ENCODE results near the gene HNRNPC.

Gene HNRNPC

GRCh38 chr14:21192875-21193535, 76.2 kb downstream of the HNRNPC start:
- Histone ChIP-seq H2AFZ (ENCODE audit: low read length) (peak overlapping the region; percentile 65; the same call in 1 of the 2 replicates), H3K36me3 (ENCODE audit: insufficient read depth, low read length) (no peaks in the 10 kb centered on the region)

GRCh38 chr14:21192447-21192822, 76.8 kb downstream of the HNRNPC start:
- H3K27me3 ChIP-seq (ENCODE audit: insufficient read depth, low read length, poor library complexity, severe bottlenecking): no peaks in the 10 kb centered on the region
- TF ChIP-seq EZH2phosphoT487 (IDR thresholded peaks at IDR 0.05; ENCODE audit: borderline replicate concordance): no peak
- no peak for TF ChIP-seq CTCF (conservative IDR thresholded peaks at IDR 0.05; ENCODE audit: low read length)
- H3K4me3 ChIP-seq (ENCODE audit: low read length, poor library complexity, severe bottlenecking): no peak overlapping the region
- no peaks in the 10 kb centered on the region for H3K79me2 ChIP-seq (ENCODE audit: insufficient read depth, low read length)
- peaks cover 3% of the 10 kb centered on the region for H3K4me1 ChIP-seq (ENCODE audit: insufficient read depth, low read length, poor library complexity, severe bottlenecking)
- no peaks in the 10 kb centered on the region for H3K9me3 ChIP-seq (ENCODE audit: insufficient read depth, low read depth, low read length)
- no peaks in the 10 kb centered on the region for H3K36me3 ChIP-seq (ENCODE audit: insufficient read depth, low read length)
- H3K9me2 ChIP-seq (replicated peaks; ENCODE audit: low read depth, low read length): no peaks in the 10 kb centered on the region
- H4K20me1 ChIP-seq (ENCODE audit: insufficient read depth, low read length, poor library complexity, severe bottlenecking): no peaks in the 10 kb centered on the region
- H3F3A ChIP-seq (ENCODE audit: low read depth): no peaks in the 10 kb centered on the region
- H3K4me2 ChIP-seq (ENCODE audit: low read depth, low read length, poor library complexity, severe bottlenecking): peak overlapping the region; percentile 47
- no peak overlapping the region for H3K9ac ChIP-seq (ENCODE audit: low read depth, low read length, poor library complexity, severe bottlenecking)
- H2AFZ ChIP-seq (ENCODE audit: low read length): peak overlapping the region; percentile 65

More at GRCh38 chr14:21192875-21193535, 76.2 kb downstream of the HNRNPC start:
- Histone ChIP-seq H4K20me1 (ENCODE audit: insufficient read depth, low read length, poor library complexity, severe bottlenecking) (no peaks in the 10 kb centered on the region), H3K4me3 (ENCODE audit: low read length, poor library complexity, severe bottlenecking) (no peak overlapping the region), H3K4me2 (ENCODE audit: low read depth, low read length, poor library complexity, severe bottlenecking) (no peak overlapping the region), H3K9ac (ENCODE audit: low read depth, low read length, poor library complexity, severe bottlenecking) (no peak overlapping the region), H3K9me3 (ENCODE audit: insufficient read depth, low read depth, low read length) (no peaks in the 10 kb centered on the region), H3K27me3 (ENCODE audit: insufficient read depth, low read length, poor library complexity, severe bottlenecking) (no peaks in the 10 kb centered on the region), H3K4me1 (ENCODE audit: insufficient read depth, low read length, poor library complexity, severe bottlenecking) (peaks cover 3% of the 10 kb centered on the region), H3F3A (ENCODE audit: low read depth) (no peaks in the 10 kb centered on the region), H3K9me2 (replicated peaks; ENCODE audit: low read depth, low read length) (no peaks in the 10 kb centered on the region), H3K79me2 (ENCODE audit: insufficient read depth, low read length) (no peaks in the 10 kb centered on the region)
- TF ChIP-seq CTCF (conservative IDR thresholded peaks at IDR 0.05; ENCODE audit: low read length) (no peak), EZH2phosphoT487 (IDR thresholded peaks at IDR 0.05; ENCODE audit: borderline replicate concordance) (no peak)

- Histone ChIP-seq H3K9me3 (ENCODE audit: insufficient read depth, low read depth, low read length) (no peaks in the 10 kb centered on the region), H3K4me2 (ENCODE audit: low read depth, low read length, poor library complexity, severe bottlenecking) (peak overlapping the region; percentile 47), H3K4me3 (ENCODE audit: low read length, poor library complexity, severe bottlenecking) (peak overlapping the region; percentile 43), H3F3A (ENCODE audit: low read depth) (no peaks in the 10 kb centered on the region), H3K79me2 (ENCODE audit: insufficient read depth, low read length) (no peaks in the 10 kb centered on the region), H3K36me3 (ENCODE audit: insufficient read depth, low read length) (no peaks in the 10 kb centered on the region), H4K20me1 (ENCODE audit: insufficient read depth, low read length, poor library complexity, severe bottlenecking) (no peaks in the 10 kb centered on the region), H3K4me1 (ENCODE audit: insufficient read depth, low read length, poor library complexity, severe bottlenecking) (peaks cover 3% of the 10 kb centered on the region), H2AFZ (ENCODE audit: low read length) (peak overlapping the region; percentile 65), H3K27me3 (ENCODE audit: insufficient read depth, low read length, poor library complexity, severe bottlenecking) (no peaks in the 10 kb centered on the region), H3K9ac (ENCODE audit: low read depth, low read length, poor library complexity, severe bottlenecking) (peak overlapping the region; percentile 11), H3K9me2 (replicated peaks; ENCODE audit: low read depth, low read length) (no peaks in the 10 kb centered on the region)
- no peak for TF ChIP-seq EZH2phosphoT487 (IDR thresholded peaks at IDR 0.05; ENCODE audit: borderline replicate concordance)
- TF ChIP-seq CTCF (conservative IDR thresholded peaks at IDR 0.05; ENCODE audit: low read length): no peak
Observed at GRCh38 chr14:21191809-21192446, 77.3 kb downstream of the HNRNPC start.

All from Loucy (cell line).